ENCODE results near the gene PAPPA. TPM values are rescaled to one million over a fixed set of nuclear protein-coding genes. Genes with fewer than 3 reads are reported as not detected.

The PAPPA gene
- total RNA-seq, 1 experiment from 2014 or later, result 0.22 TPM

GRCh38 chr9:116233160-116233530 is 79.6 kb downstream of the PAPPA start:
- H3K4me1 Mint-ChIP-seq, result no peaks in the 10 kb centered on the region
- H3K4me3 Mint-ChIP-seq, result no peak overlapping the region
- H3K27ac Mint-ChIP-seq, result no peak overlapping the region
- H3K9me3 Mint-ChIP-seq, result no peaks in the 10 kb centered on the region
- ATAC-seq, result no peak
- no peak for TF ChIP-seq HMGA2 (CRISPR knock-in tag; IDR thresholded peaks at IDR 0.05)
- TF ChIP-seq MXD4 (CRISPR knock-in tag; IDR thresholded peaks at IDR 0.05; ENCODE audit: borderline replicate concordance), result no peak
- TF ChIP-seq ZNF232 (CRISPR knock-in tag; IDR thresholded peaks at IDR 0.05), result no peak
- TF ChIP-seq ZNF423 (CRISPR knock-in tag; IDR thresholded peaks at IDR 0.05), result no peak
- TF ChIP-seq FOXK1 (CRISPR knock-in tag; IDR thresholded peaks at IDR 0.05), result no peak
- no peak for TF ChIP-seq RORB (CRISPR knock-in tag; IDR thresholded peaks at IDR 0.05)
- no peaks in the 10 kb centered on the region for H3K36me3 Mint-ChIP-seq
- peaks cover 26% of the 10 kb centered on the region for H3K27me3 Mint-ChIP-seq (ENCODE audit: low read depth)
- no peak for DNase-seq (ENCODE audit: low spot score)
- POLR2A ChIA-PET, result no interaction called here
- CTCF ChIA-PET, result no interaction called here

DNA sequence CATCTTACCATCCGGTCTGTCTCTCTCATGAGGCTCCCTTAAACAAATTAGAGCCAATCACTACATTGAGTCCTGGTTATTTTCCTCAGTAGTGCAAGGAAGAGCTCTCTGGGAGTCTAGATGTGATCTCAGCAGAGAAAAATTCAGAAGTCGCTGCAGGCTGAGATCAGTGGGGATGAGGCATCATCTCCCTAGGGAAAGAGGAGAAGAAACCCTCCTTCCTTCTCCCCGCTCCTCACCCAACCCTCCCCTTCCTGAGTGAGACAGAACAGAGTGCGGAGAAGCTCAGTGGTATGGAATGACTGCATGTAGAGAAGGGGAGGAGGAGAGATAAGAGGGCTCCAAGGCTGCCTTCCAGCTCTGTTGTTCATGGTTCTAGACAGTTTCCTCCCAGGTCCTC is 80.5 kb downstream of the PAPPA start:
- ATAC-seq, result no peak; the same call in 1 of the 2 replicates
- H3K27ac Mint-ChIP-seq, result no peak overlapping the region
- no peaks in the 10 kb centered on the region for H3K36me3 Mint-ChIP-seq
- H3K9me3 Mint-ChIP-seq, result no peaks in the 10 kb centered on the region
- H3K4me1 Mint-ChIP-seq, result no peaks in the 10 kb centered on the region
- CTCF ChIA-PET, result interaction anchor here (0.8 kb wide), 1 partner anchor 82 kb away, joined by 3 read pairs; no protein-coding TSS in a partner anchor
- POLR2A ChIA-PET, result no interaction called here
- peaks cover 28% of the 10 kb centered on the region for H3K27me3 Mint-ChIP-seq (ENCODE audit: low read depth)
- DNase-seq (ENCODE audit: low spot score), result no peak
- TF ChIP-seq ETV6 (CRISPR knock-in tag; IDR thresholded peaks at IDR 0.05), result no peak
- TF ChIP-seq ZNF219 (CRISPR knock-in tag; IDR thresholded peaks at IDR 0.05; ENCODE audit: borderline replicate concordance), result no peak
- no peak for TF ChIP-seq ZMAT4 (CRISPR knock-in tag; IDR thresholded peaks at IDR 0.05)
- TF ChIP-seq ESRRA (CRISPR knock-in tag; IDR thresholded peaks at IDR 0.05; ENCODE audit: borderline replicate concordance), result no peak
- TF ChIP-seq ZNF232 (CRISPR knock-in tag; IDR thresholded peaks at IDR 0.05), result no peak
- no peak for TF ChIP-seq ARID4B (CRISPR knock-in tag; IDR thresholded peaks at IDR 0.05; ENCODE audit: borderline replicate concordance)
- TF ChIP-seq KAT7 (CRISPR knock-in tag; IDR thresholded peaks at IDR 0.05; ENCODE audit: borderline replicate concordance), result no peak
- TF ChIP-seq, protein P1, sequence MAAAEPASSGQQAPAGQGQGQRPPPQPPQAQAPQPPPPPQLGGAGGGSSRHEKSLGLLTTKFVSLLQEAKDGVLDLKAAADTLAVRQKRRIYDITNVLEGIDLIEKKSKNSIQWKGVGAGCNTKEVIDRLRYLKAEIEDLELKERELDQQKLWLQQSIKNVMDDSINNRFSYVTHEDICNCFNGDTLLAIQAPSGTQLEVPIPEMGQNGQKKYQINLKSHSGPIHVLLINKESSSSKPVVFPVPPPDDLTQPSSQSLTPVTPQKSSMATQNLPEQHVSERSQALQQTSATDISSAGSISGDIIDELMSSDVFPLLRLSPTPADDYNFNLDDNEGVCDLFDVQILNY (CRISPR knock-in tag; IDR thresholded peaks at IDR 0.05), result no peak
- TF ChIP-seq FOXK1 (CRISPR knock-in tag; IDR thresholded peaks at IDR 0.05), result no peak
- no peak for TF ChIP-seq TP53 (CRISPR knock-in tag; IDR thresholded peaks at IDR 0.05)
- no peak for TF ChIP-seq CREM (CRISPR knock-in tag; IDR thresholded peaks at IDR 0.05)
- no peak for TF ChIP-seq EMX1 (CRISPR knock-in tag; IDR thresholded peaks at IDR 0.05)
- no peak overlapping the region for H3K4me3 Mint-ChIP-seq

GRCh38 chr9:116236979-116237378 is 83.4 kb downstream of the PAPPA start:
- ChIA-PET POLR2A (no interaction called here), CTCF (no interaction called here)
- Mint-ChIP-seq H3K36me3 (no peaks in the 10 kb centered on the region), H3K4me1 (no peaks in the 10 kb centered on the region), H3K27ac (no peak overlapping the region), H3K4me3 (no peak overlapping the region), H3K27me3 (ENCODE audit: low read depth) (peaks cover 43% of the 10 kb centered on the region), H3K9me3 (no peaks in the 10 kb centered on the region)
- DNase-seq (ENCODE audit: low spot score) (no peak), ATAC-seq (no peak)
- TF ChIP-seq ZBTB43 (CRISPR knock-in tag; IDR thresholded peaks at IDR 0.05), result no peak
- TF ChIP-seq, protein P2, sequence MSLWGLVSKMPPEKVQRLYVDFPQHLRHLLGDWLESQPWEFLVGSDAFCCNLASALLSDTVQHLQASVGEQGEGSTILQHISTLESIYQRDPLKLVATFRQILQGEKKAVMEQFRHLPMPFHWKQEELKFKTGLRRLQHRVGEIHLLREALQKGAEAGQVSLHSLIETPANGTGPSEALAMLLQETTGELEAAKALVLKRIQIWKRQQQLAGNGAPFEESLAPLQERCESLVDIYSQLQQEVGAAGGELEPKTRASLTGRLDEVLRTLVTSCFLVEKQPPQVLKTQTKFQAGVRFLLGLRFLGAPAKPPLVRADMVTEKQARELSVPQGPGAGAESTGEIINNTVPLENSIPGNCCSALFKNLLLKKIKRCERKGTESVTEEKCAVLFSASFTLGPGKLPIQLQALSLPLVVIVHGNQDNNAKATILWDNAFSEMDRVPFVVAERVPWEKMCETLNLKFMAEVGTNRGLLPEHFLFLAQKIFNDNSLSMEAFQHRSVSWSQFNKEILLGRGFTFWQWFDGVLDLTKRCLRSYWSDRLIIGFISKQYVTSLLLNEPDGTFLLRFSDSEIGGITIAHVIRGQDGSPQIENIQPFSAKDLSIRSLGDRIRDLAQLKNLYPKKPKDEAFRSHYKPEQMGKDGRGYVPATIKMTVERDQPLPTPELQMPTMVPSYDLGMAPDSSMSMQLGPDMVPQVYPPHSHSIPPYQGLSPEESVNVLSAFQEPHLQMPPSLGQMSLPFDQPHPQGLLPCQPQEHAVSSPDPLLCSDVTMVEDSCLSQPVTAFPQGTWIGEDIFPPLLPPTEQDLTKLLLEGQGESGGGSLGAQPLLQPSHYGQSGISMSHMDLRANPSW (CRISPR knock-in tag; conservative IDR thresholded peaks at IDR 0.05; ENCODE audit: low read depth), result no peak
- TF ChIP-seq, protein P3, sequence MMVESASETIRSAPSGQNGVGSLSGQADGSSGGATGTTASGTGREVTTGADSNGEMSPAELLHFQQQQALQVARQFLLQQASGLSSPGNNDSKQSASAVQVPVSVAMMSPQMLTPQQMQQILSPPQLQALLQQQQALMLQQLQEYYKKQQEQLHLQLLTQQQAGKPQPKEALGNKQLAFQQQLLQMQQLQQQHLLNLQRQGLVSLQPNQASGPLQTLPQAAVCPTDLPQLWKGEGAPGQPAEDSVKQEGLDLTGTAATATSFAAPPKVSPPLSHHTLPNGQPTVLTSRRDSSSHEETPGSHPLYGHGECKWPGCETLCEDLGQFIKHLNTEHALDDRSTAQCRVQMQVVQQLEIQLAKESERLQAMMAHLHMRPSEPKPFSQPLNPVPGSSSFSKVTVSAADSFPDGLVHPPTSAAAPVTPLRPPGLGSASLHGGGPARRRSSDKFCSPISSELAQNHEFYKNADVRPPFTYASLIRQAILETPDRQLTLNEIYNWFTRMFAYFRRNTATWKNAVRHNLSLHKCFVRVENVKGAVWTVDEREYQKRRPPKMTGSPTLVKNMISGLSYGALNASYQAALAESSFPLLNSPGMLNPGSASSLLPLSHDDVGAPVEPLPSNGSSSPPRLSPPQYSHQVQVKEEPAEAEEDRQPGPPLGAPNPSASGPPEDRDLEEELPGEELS (CRISPR knock-in tag; IDR thresholded peaks at IDR 0.05), result no peak

Data from WTC11 (cell line).